ENCODE results near the gene PHLDB1.

GRCh38 chr11:118666371-118666770 lies 59.0 kb downstream of the PHLDB1 start:
- no peak for TF ChIP-seq POLR2A (IDR thresholded peaks at IDR 0.05)
- TF ChIP-seq CTCF (IDR thresholded peaks at IDR 0.05 in 4 of 5, conservative IDR thresholded peaks at IDR 0.05 in 1 of 5) = no peak
